ENCODE measurements around the gene TBC1D5.
"Not testable (repeated sequence)": the region's sequence is repeated elsewhere in the genome, so short reads cannot be mapped to it uniquely, and the experiment has no call there.

Gene TBC1D5

DNA sequence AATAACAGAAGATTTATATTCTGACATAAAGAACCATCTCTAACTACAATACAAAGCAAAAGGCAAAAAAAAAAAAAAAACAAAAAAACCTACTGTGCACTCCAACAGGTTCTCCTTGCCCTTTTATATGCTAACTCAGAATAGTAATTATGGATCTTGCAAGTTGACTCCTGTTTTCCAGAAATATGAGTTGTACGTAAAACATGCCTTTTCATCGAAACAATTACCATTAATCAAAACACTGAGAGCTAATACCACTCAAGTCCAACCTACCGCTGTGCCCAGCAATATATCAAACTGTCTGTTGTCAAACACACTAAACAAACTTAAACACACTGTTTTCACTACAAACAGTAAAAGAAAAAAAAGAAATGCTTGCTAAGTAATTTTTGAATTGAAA lies 389.8 kb downstream of the TBC1D5 start:
- TF ChIP-seq ZFX (IDR thresholded peaks at IDR 0.05): no peak
- TF ChIP-seq, protein P1, sequence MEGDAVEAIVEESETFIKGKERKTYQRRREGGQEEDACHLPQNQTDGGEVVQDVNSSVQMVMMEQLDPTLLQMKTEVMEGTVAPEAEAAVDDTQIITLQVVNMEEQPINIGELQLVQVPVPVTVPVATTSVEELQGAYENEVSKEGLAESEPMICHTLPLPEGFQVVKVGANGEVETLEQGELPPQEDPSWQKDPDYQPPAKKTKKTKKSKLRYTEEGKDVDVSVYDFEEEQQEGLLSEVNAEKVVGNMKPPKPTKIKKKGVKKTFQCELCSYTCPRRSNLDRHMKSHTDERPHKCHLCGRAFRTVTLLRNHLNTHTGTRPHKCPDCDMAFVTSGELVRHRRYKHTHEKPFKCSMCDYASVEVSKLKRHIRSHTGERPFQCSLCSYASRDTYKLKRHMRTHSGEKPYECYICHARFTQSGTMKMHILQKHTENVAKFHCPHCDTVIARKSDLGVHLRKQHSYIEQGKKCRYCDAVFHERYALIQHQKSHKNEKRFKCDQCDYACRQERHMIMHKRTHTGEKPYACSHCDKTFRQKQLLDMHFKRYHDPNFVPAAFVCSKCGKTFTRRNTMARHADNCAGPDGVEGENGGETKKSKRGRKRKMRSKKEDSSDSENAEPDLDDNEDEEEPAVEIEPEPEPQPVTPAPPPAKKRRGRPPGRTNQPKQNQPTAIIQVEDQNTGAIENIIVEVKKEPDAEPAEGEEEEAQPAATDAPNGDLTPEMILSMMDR (conservative IDR thresholded peaks at IDR 0.05): no peak
- no peak overlapping the region for H3K27ac ChIP-seq

DNA sequence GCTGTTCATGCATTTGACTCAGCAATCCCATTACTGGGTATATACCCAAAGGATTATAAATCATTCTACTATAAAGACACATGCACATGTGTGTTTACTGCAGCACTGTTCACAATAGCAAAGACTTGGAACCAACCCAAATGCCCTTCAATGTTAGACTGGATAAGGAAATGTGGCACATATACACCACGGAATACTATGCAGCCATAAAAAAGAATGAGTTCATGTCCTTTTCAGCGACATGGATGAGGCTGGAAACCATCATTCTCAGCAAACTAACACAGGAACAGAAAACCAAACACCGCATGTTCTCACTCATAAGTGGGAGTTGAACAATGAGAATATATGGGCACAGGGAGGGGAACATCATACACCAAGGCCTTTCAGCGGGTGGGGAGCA lies 391.2 kb downstream of the TBC1D5 start:
- not testable (repeated sequence) for H3K27ac ChIP-seq

DNA sequence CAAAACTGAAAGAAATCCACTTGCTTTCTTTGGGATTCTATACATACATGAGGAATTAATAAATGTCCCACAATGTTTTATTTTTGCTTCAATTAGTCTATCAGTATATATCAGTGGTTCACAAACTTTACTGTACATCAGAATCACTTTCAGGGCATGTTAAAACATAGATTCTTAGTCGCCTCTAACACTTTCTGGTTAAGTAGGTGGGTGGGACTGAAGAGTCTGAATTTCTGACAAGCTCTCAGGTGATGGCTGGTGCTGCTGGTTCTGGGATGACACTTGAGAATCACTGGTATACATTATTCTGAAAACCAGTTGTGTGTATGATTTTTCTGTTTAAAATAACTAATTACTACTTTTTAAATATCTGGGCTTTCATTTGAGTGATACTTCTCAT lies 393.3 kb downstream of the TBC1D5 start:
- no peak overlapping the region for H3K27ac ChIP-seq
- TF ChIP-seq ZFX (IDR thresholded peaks at IDR 0.05): no peak
- TF ChIP-seq, protein P1 (conservative IDR thresholded peaks at IDR 0.05): no peak

GRCh38 chr3:17342119-17342518 lies 400.3 kb downstream of the TBC1D5 start:
- no peak overlapping the region for H3K27ac ChIP-seq
- TF ChIP-seq ZFX (IDR thresholded peaks at IDR 0.05): no peak
- TF ChIP-seq, protein P1 (conservative IDR thresholded peaks at IDR 0.05): no peak

- TF ChIP-seq ZFX (IDR thresholded peaks at IDR 0.05): no peak
- TF ChIP-seq, protein P1 (conservative IDR thresholded peaks at IDR 0.05): no peak
- no peak overlapping the region for H3K27ac ChIP-seq
Observed at GRCh38 chr3:17340693-17341092, 401.7 kb downstream of the TBC1D5 start.

DNA sequence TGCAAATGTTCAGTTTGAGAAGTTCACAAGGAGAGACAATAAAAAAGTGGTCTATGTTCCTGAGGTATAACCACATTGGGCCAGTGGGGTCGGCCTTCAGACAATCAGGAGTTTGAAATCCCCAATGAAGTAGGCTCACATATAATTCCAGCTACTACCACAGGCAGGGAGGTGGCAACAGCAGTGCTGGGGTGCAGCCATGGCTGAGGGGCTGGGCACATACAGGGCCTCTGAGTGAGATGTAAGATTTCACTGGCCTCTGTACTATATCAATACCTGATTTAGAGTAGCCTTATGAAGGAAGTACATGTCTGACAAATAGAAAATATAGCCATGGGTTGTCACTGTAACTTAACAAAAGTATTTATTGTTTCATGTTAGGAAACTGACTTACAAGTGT lies 402.2 kb downstream of the TBC1D5 start:
- no peak overlapping the region for H3K27ac ChIP-seq
- TF ChIP-seq, protein P1 (conservative IDR thresholded peaks at IDR 0.05): no peak
- TF ChIP-seq ZFX (IDR thresholded peaks at IDR 0.05): no peak

DNA sequence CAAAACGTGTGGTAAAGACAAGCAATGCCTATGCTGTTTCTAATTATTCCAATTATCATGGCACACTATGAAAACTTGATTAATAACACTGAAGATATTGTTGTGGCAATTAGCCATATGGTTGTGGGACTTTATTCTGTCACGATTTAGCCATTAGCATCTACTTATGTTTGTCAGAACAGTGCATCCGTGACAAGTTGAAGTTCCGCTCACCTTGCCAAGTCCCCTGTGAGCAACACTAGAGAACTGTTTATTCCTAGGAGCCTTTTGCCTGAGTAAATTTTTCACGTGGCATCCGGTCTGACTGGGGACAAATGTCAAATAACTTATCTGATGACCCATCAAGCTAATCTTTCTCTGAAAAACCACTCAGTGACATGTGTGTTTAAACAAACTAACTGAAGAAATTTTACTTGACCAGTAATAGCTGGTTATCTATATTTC lies 403.3 kb downstream of the TBC1D5 start:
- no peak for TF ChIP-seq ZFX (IDR thresholded peaks at IDR 0.05)
- TF ChIP-seq, protein P1 (conservative IDR thresholded peaks at IDR 0.05): no peak
- no peak overlapping the region for H3K27ac ChIP-seq

DNA sequence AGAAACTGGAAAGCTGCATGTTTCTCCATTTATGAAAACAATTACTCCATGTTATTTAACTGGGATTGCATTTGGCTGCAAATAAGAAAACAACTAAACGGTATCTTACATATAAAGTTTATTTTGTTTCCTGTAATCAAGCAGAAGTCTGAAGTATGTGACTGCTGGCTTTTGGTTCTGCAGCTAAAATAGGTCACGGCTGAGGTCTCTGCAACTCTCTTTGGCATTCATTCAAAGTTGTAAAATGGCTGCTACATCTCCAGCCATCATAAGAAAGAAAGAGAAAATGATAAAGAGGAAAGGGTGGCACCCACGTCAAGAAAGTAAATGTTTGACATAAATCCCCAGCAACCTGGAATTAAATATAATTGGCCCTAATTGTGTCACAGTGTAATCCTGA lies 406.1 kb downstream of the TBC1D5 start:
- no peak for TF ChIP-seq ZFX (IDR thresholded peaks at IDR 0.05)
- TF ChIP-seq, protein P1 (conservative IDR thresholded peaks at IDR 0.05): no peak
- no peak overlapping the region for H3K27ac ChIP-seq
